HepG2 (cell line): Measurements from ENCODE around the gene TMEM221. TPM values are rescaled to one million over a fixed set of nuclear protein-coding genes. Genes with fewer than 3 reads are reported as not detected.

ENCODE experiments used
- ATAC-seq: fragments of 200-7000 bp; cut with Tn5 transposase; 3 replicates; pipeline ENCODE4 v1.9.1; 2020; ENCODE audit warnings: mild to moderate bottlenecking, moderate library complexity
- BruUV-seq: library from RNA; stranded (reverse); fragments of 400-500 nt; replicated peaks from 2 replicates; lab custom pipeline; 2021; lab: Mats Ljungman, UMichigan
- CTCF ChIA-PET: fragments of 300-600 bp; formaldehyde crosslinking; extraction: SDS; loops from one replicate; lab custom pipeline; 2021; ENCODE audit warnings: low total read pairs, inconsistent platforms, low intra/inter-chr PET ratio; lab: Yijun Ruan, JAX
- POLR2A ChIA-PET: fragments of 350-600 bp; sonication (Branson Sonifier 250); formaldehyde crosslinking; loops from one replicate; lab custom pipeline; 2020; ENCODE audit warnings: antibody characterized with exemption, inconsistent platforms; lab: Yijun Ruan, JAX
- DNase-seq: peaks from one replicate; pipeline ENCODE4 v3.0.0-alpha.2; 2015; ENCODE audit warnings: low spot score
- FAIRE-seq: peaks from 3 replicates; lab custom pipeline; 2011; peaks lifted over from hg19 to GRCh38; lab: Jason Lieb, UNC
- H2AFZ ChIP-seq: one replicate; pipeline ENCODE4 v1.6.1; 2011; ENCODE audit warnings: low read length, inconsistent platforms
- H3K27ac ChIP-seq: fragments of 300-600 bp; 3 replicates; pipeline ENCODE4 v1.8.0; 2011; ENCODE audit warnings: mixed run types, mild to moderate bottlenecking, mixed read lengths, low read length, inconsistent platforms; ENCODE audit not compliant: insufficient read depth; ENCODE audit errors: extremely low read length
- H3K27me3 ChIP-seq, 2 experiments: fragments of 200-600 bp in 1 of 2; 2 replicates in 1 of 2; 3 replicates in 1 of 2; pipeline versions ENCODE4 v1.6.0 to v1.8.0; 2011; ENCODE audit warnings: low read length in 2 of 2, mild to moderate bottlenecking in 2 of 2, moderate library complexity in 2 of 2, inconsistent platforms in 1 of 2; ENCODE audit not compliant: insufficient read depth in 2 of 2, control insufficient read depth in 1 of 2
- H3K36me3 ChIP-seq, 2 experiments: fragments of 200-600 bp in 1 of 2; replicated peaks in 1 of 2; 2 replicates in 1 of 2; 3 replicates in 1 of 2; pipeline versions ENCODE4 v1.5.1 to v1.8.0; 2011; ENCODE audit warnings: low read length in 2 of 2, inconsistent platforms in 1 of 2; ENCODE audit not compliant: insufficient read depth in 2 of 2, control insufficient read depth in 1 of 2
- H3K4me1 ChIP-seq: 2 replicates; pipeline ENCODE4 v1.5.1; 2012; ENCODE audit warnings: low read length, inconsistent platforms; ENCODE audit not compliant: insufficient read depth
- H3K4me2 ChIP-seq: 2 replicates; pipeline ENCODE4 v1.6.0; 2011; ENCODE audit warnings: low read depth, low read length, inconsistent platforms
- H3K4me3 ChIP-seq, 3 experiments: fragments of 200-600 bp in 1 of 3; sonication (generic), shearing (Covaris generic) in 1 of 3; replicated peaks in 1 of 3; 2 replicates each; pipeline ENCODE4 v1.5.1; 2011 to 2016; ENCODE audit warnings: low read length in 3 of 3, inconsistent platforms in 2 of 3, low read depth in 2 of 3, mild to moderate bottlenecking in 2 of 3, control low read depth in 1 of 3, mixed read lengths in 1 of 3; ENCODE audit not compliant: insufficient read depth in 1 of 3
- H3K79me2 ChIP-seq: one replicate; pipeline ENCODE4 v1.6.1; 2011; ENCODE audit warnings: low read length, inconsistent platforms; ENCODE audit not compliant: insufficient read depth
- H3K9ac ChIP-seq: 2 replicates; pipeline ENCODE4 v1.6.0; 2011; ENCODE audit warnings: mild to moderate bottlenecking, low read depth, low read length, inconsistent platforms; ENCODE audit not compliant: insufficient read depth
- H3K9me3 ChIP-seq: 2 replicates; pipeline ENCODE4 v1.5.1; 2012; ENCODE audit warnings: mild to moderate bottlenecking, low read length
- H4K20me1 ChIP-seq: 2 replicates; pipeline ENCODE4 v1.6.0; 2011; ENCODE audit warnings: inconsistent platforms, mild to moderate bottlenecking, low read length, moderate library complexity; ENCODE audit not compliant: insufficient read depth
- ATF7 ChIP-seq, 2 experiments: fragments of 450-650 bp in 1 of 2; sonication (generic) in 1 of 2; formaldehyde crosslinking in 1 of 2; IDR thresholded peaks; 2 replicates each; pipeline versions ENCODE4 v1.4.0 to v1.6.1; 2016 to 2020; ENCODE audit warnings: antibody characterized with exemption in 1 of 2, mild to moderate bottlenecking in 1 of 2, missing genetic modification reagents in 1 of 2
- CC2D1A ChIP-seq: sonication (generic); formaldehyde crosslinking; IDR thresholded peaks from 2 replicates; pipeline ENCODE4 v1.8.1; 2023; ENCODE audit warnings: mild to moderate bottlenecking, missing genetic modification reagents
- CEBPB ChIP-seq: IDR thresholded peaks from 2 replicates; pipeline ENCODE4 v1.6.1; 2011; ENCODE audit warnings: low read depth, low read length, improper control_type of control experiment, borderline replicate concordance
- CSRNP2 ChIP-seq: sonication (generic); formaldehyde crosslinking; conservative IDR thresholded peaks from 2 replicates; pipeline ENCODE4 v1.8.0; 2022; ENCODE audit warnings: low read depth, missing genetic modification reagents
- GATAD1 ChIP-seq: IDR thresholded peaks from 2 replicates; pipeline ENCODE4 v1.6.1; 2016; ENCODE audit warnings: missing genetic modification reagents, missing compliant biosample characterization
- HDAC1 ChIP-seq: sonication (generic); formaldehyde crosslinking; IDR thresholded peaks from 2 replicates; pipeline ENCODE4 v1.5.1; 2020; ENCODE audit warnings: mild to moderate bottlenecking, missing genetic modification reagents
- HNRNPL ChIP-seq: fragments of 200-400 bp; formaldehyde crosslinking; IDR thresholded peaks from 2 replicates; pipeline ENCODE4 v1.6.1; 2017; ENCODE audit warnings: mild to moderate bottlenecking, low read depth, low read length
- KLF13 ChIP-seq: sonication (generic); formaldehyde crosslinking; IDR thresholded peaks from 2 replicates; pipeline ENCODE4 v1.4.0; 2020; ENCODE audit warnings: mild to moderate bottlenecking, missing genetic modification reagents
- MXD1 ChIP-seq: sonication (generic); formaldehyde crosslinking; IDR thresholded peaks from 2 replicates; pipeline ENCODE4 v1.4.0; 2020; ENCODE audit warnings: mild to moderate bottlenecking, missing genetic modification reagents
- NRL ChIP-seq: sonication (generic); formaldehyde crosslinking; IDR thresholded peaks from 2 replicates; pipeline ENCODE4 v1.5.0; 2020; ENCODE audit warnings: missing genetic modification reagents, mild to moderate bottlenecking, moderate library complexity, borderline replicate concordance
- RFX1 ChIP-seq: fragments of 450-650 bp; IDR thresholded peaks from 2 replicates; pipeline ENCODE4 v1.6.1; 2017
- SETDB1 ChIP-seq: sonication (generic); formaldehyde crosslinking; IDR thresholded peaks from 2 replicates; pipeline ENCODE4 v1.5.1; 2020; ENCODE audit warnings: missing genetic modification reagents, mild to moderate bottlenecking, borderline replicate concordance
- SIN3A ChIP-seq: IDR thresholded peaks from 2 replicates; pipeline ENCODE4 v1.6.1; 2011; ENCODE audit warnings: low read depth, mild to moderate bottlenecking, control low read depth, low read length, borderline replicate concordance
- SOX13 ChIP-seq, 3 experiments: fragments of 450-650 bp in 1 of 3; sonication (generic) in 1 of 3; formaldehyde crosslinking in 1 of 3; IDR thresholded peaks in 2 of 3; conservative IDR thresholded peaks in 1 of 3; 2 replicates each; pipeline versions ENCODE4 v1.5.0 to v1.6.1; 2016 to 2020; ENCODE audit warnings: antibody characterized with exemption in 1 of 3, mild to moderate bottlenecking in 1 of 3, missing compliant biosample characterization in 1 of 3, missing genetic modification reagents in 1 of 3, moderate library complexity in 1 of 3
- TSC22D2 ChIP-seq: sonication (generic); formaldehyde crosslinking; IDR thresholded peaks from 2 replicates; pipeline ENCODE4 v1.5.1; 2020; ENCODE audit warnings: missing genetic modification reagents, mild to moderate bottlenecking, borderline replicate concordance
- ZNF101 ChIP-seq: sonication (generic); formaldehyde crosslinking; IDR thresholded peaks from 2 replicates; pipeline ENCODE4 v1.4.0; 2020; ENCODE audit warnings: mild to moderate bottlenecking, low read depth, missing genetic modification reagents, borderline replicate concordance
- ZNF574 ChIP-seq: sonication (generic); formaldehyde crosslinking; IDR thresholded peaks from 2 replicates; pipeline ENCODE4 v1.4.0; 2020; ENCODE audit warnings: missing genetic modification reagents
- ZZZ3 ChIP-seq: sonication (generic); formaldehyde crosslinking; IDR thresholded peaks from 2 replicates; pipeline ENCODE4 v1.4.0; 2020; ENCODE audit warnings: missing genetic modification reagents, mild to moderate bottlenecking, borderline replicate concordance
- WGBS: methylation state at CpG from one replicate; pipeline ENCODE4 v1.1.6; 2017; ENCODE audit warnings: low lambda C conversion rate; 5-methylcytosine and 5-hydroxymethylcytosine counted together
- in situ Hi-C: cut with HindIII; loops from 2 replicates; pipeline ENCODE4 v1.10.0; 2017; ENCODE audit warnings: low pct_unique_long_range_greater_than_20kb; ENCODE audit not compliant: extremely low pct_ligation_motif_present
- intact Hi-C: fragments of 100-400 bp; cut with micrococcal nuclease; formaldehyde crosslinking; loops from one replicate; pipeline ENCODE4 v1.10.0; 2022; ENCODE audit not compliant: unreplicated experiment
- polyA plus RNA-seq, 8 experiments: library from polyadenylated mRNA; depleted of rRNA in 3 of 8; stranded (reverse) in 7 of 8; unstranded in 1 of 8; fragments of >200 nt; fragmentation: Illumina TruSeq in 4 of 8; extraction: Trizol in 4 of 8; gene quantifications; 2 replicates each; pipeline versions ENCODE4 v1.2.1 to v1.2.3, GENCODE V29; 2011 to 2016; ENCODE audit warnings: low read depth in 4 of 8, missing spikeins in 1 of 8, mixed read lengths in 1 of 8; ENCODE audit not compliant: insufficient read depth in 1 of 8
- total RNA-seq, 5 experiments: library from RNA; depleted of rRNA; stranded (reverse); fragments of >200 nt; fragmentation: Illumina TruSeq; extraction: Trizol; gene quantifications; 2 replicates each; pipeline ENCODE4 v1.2.3, GENCODE V29; 2016; ENCODE audit warnings: low read depth in 1 of 5
- TF ChIP-seq, protein P1 (sequence below): sonication (generic); formaldehyde crosslinking; IDR thresholded peaks from 2 replicates; pipeline ENCODE4 v1.4.0; 2020; ENCODE audit warnings: mild to moderate bottlenecking, missing genetic modification reagents

Gene TMEM221
- total and polyA plus RNA-seq, 2 of the 13 experiments (the other 11 are each of a cell fraction or from before 2014, with no cell fraction given): 0.33 to 0.77 TPM

GRCh38 chr19:17415121-17415520 is 33.3 kb downstream of the TMEM221 start:
- intact Hi-C loops: no loop called here
- Histone ChIP-seq H3K36me3 (peaks cover 4 to 32% of the 10 kb centered on the region in 2 experiments; a peak in 3 of 5 replicates), H3K9me3 (no peaks in the 10 kb centered on the region), H2AFZ (no peak overlapping the region)
- in situ Hi-C loops: no loop called here
- POLR2A ChIA-PET: interaction anchor here (1.0 kb wide), 1 partner anchor 9 kb away, joined by 3 read pairs; no protein-coding TSS in a partner anchor
- FAIRE-seq (no peak), ATAC-seq (no peak), DNase-seq (no peak)
- TF ChIP-seq RFX1 (no peak), ZNF101 (CRISPR knock-in tag) (no peak), HDAC1 (CRISPR knock-in tag) (no peak), CEBPB (no peak), HNRNPL (no peak), MXD1 (CRISPR knock-in tag) (no peak), CSRNP2 (CRISPR knock-in tag) (no peak), TSC22D2 (CRISPR knock-in tag) (no peak), ATF7 (IDR thresholded peaks at IDR 0.05) (no peak), ATF7 (CRISPR knock-in tag; IDR thresholded peaks at IDR 0.05) (no peak), SETDB1 (no peak), SIN3A (no peak), GATAD1 (no peak), KLF13 (CRISPR knock-in tag) (no peak), ZNF574 (CRISPR knock-in tag) (no peak), CC2D1A (CRISPR knock-in tag) (no peak), ZZZ3 (CRISPR knock-in tag) (no peak), SOX13 (IDR thresholded peaks at IDR 0.05) (no peak), SOX13 (CRISPR knock-in tag; conservative IDR thresholded peaks at IDR 0.05 in 1 of 2, IDR thresholded peaks at IDR 0.05 in 1 of 2) (no peak), NRL (no peak)
- TF ChIP-seq, protein P1, sequence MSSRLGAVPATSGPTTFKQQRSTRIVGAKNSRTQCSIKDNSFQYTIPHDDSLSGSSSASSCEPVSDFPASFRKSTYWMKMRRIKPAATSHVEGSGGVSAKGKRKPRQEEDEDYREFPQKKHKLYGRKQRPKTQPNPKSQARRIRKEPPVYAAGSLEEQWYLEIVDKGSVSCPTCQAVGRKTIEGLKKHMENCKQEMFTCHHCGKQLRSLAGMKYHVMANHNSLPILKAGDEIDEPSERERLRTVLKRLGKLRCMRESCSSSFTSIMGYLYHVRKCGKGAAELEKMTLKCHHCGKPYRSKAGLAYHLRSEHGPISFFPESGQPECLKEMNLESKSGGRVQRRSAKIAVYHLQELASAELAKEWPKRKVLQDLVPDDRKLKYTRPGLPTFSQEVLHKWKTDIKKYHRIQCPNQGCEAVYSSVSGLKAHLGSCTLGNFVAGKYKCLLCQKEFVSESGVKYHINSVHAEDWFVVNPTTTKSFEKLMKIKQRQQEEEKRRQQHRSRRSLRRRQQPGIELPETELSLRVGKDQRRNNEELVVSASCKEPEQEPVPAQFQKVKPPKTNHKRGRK (CRISPR knock-in tag): no peak
- TF ChIP-seq, all 625 proteins: peak for 0
- 96% methylated on average over 6 of the region's 6 CpGs for WGBS
- H3K9ac ChIP-seq: no peak overlapping the region
- peaks cover 9% of the 10 kb centered on the region for H3K4me1 ChIP-seq
- H3K79me2 ChIP-seq: no peaks in the 10 kb centered on the region
- no peak overlapping the region for H3K4me2 ChIP-seq
- H3K27me3 ChIP-seq: no peaks in the 10 kb centered on the region
- CTCF ChIA-PET: no interaction called here
- H4K20me1 ChIP-seq: no peaks in the 10 kb centered on the region
- BruUV-seq: TSS peak; percentile 61
- H3K27ac ChIP-seq: no peak overlapping the region
- H3K4me3 ChIP-seq: no peak overlapping the region
